COLO668 (cell line): ENCODE results near the gene DIS3L2.
"Not testable (repeated sequence)": the region's sequence is repeated elsewhere in the genome, so short reads cannot be mapped to it uniquely, and the experiment has no call there.

Experiments used
- DNase-seq: peaks from one replicate; lab custom pipeline; 2025; ENCODE audit not compliant: unreplicated experiment; lab: John Stamatoyannopoulos, UW

Gene DIS3L2

GRCh38 chr2:232113821-232114220, 152.3 kb downstream of the DIS3L2 start:
- DNase-seq = no peak

- not testable (repeated sequence) for DNase-seq
Observed at GRCh38 chr2:232115728-232116361, 154.3 kb downstream of the DIS3L2 start.

GRCh38 chr2:232116852-232117251, 155.3 kb downstream of the DIS3L2 start:
- DNase-seq = no peak

GRCh38 chr2:232117413-232117812, 155.9 kb downstream of the DIS3L2 start:
- DNase-seq = no peak

DNA sequence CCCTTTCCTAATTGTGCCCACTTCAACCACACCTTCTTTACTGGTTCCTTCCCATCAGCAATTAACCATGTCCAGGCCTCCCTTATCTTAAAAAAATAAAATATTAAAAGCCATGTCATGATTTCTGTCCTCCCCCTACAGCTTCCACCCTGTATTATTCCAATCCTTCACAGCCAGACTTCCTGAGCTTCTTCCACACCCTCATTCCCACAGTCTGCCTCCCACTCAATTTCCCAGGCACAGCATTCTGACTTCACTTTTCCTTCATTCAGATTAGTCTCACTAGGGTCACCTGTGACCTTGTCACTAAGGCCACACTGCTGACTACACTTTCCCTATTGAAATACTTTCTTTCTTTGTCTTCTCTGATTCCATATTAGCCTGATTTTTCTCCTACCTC, 159.4 kb downstream of the DIS3L2 start:
- no peak for DNase-seq

- no peak for DNase-seq
Observed at GRCh38 chr2:232124309-232124708, 162.8 kb downstream of the DIS3L2 start.

- no peak for DNase-seq
Observed at GRCh38 chr2:232126301-232127099, 165.0 kb downstream of the DIS3L2 start.

DNA sequence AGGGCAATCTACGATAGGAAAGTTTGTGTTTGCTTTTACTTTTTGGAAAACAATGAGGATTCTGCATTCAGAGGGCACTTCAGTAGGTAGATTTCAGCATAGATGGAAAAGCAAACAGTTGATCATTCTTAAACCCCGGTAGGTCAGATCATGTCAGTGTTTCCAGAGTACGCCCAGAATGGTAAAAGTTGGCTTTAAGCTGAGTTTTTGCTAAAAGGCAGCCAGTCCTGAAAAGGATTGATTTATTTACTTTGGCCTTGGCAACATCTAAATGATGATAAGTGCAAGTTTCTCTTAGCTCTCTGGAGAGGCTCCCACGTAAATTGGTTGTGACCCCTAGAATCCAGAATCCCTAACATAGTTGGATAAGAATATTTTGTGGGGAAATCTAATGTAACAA, 168.0 kb downstream of the DIS3L2 start:
- DNase-seq = no peak

GRCh38 chr2:232132181-232132580, 170.7 kb downstream of the DIS3L2 start:
- DNase-seq = no peak

- DNase-seq = no peak
Observed at GRCh38 chr2:232133078-232133477, 171.6 kb downstream of the DIS3L2 start.

DNA sequence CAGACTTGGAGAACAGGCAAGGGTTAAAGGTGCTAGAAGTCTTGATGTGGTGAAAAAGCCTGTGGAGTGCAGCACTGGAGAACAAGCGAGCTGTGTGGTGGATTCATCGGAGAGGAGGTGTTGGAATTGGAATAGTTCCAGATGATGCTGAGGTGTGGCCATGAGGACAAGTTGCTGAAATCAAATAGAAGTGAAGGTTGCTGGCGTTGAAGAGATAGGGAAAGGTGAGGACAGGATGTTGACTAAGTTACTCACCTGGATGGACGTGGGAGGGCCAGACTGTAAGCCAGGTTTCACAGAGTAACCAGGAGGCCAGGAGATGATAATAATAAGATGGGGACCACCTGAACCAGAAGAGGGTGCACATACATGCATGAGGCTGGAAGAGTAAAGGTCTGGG, 173.4 kb downstream of the DIS3L2 start:
- no peak for DNase-seq

- no peak for DNase-seq
Observed at GRCh38 chr2:232137356-232138147, 176.0 kb downstream of the DIS3L2 start.

- DNase-seq = no peak
Observed at GRCh38 chr2:232138441-232138840, 176.9 kb downstream of the DIS3L2 start.

- no peak for DNase-seq
Observed at GRCh38 chr2:232139171-232139594, 177.7 kb downstream of the DIS3L2 start.

GRCh38 chr2:232139786-232140562, 178.5 kb downstream of the DIS3L2 start:
- DNase-seq = no peak

GRCh38 chr2:232141591-232141990, 180.1 kb downstream of the DIS3L2 start:
- DNase-seq = no peak

- DNase-seq = peak; percentile 14
Observed at GRCh38 chr2:232142049-232142448, 180.5 kb downstream of the DIS3L2 start.

DNA sequence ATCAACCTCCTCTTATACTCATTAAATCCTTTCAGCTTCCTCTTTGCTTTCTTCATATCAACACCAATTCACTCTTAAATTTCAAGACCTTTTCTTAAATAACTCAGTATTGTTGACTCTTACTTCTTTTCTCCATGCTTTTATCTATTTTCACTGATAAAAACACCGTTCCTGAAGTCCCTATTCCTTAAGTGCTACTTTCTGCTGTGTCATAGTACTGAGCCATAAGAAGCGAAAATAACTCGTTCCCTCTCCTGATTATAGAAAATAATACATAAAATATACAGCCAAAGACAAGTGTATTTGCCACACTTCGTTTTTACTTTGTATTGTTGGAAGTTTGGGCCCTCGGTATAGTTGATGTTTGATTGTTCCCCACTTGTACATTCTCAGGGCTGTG, 181.0 kb downstream of the DIS3L2 start:
- no peak for DNase-seq

DNA sequence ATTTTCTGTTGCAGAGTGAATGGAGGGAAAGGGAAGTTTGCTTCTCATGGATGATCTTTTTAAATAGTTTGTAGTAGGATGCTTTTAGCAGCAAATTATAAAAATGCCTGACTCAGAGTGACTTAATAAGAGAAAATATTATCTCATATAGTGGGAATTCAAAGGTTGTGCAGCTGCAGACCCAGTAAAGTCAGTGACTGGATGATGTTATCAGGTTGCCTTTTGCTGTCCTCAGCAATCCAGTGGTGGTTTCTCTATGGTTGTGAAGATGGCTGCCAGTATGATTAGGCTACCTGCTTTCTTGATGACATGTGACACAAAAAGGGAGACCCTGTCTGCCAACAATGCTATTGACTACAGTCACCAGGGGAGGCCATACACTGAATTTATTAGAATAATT, 184.8 kb downstream of the DIS3L2 start:
- no peak for DNase-seq

GRCh38 chr2:232147440-232148077, 186.0 kb downstream of the DIS3L2 start:
- DNase-seq = no peak

GRCh38 chr2:232162187-232162586, 200.7 kb downstream of the DIS3L2 start:
- DNase-seq = no peak
